ENCODE results near the gene PER1. TPM values are rescaled to one million over a fixed set of nuclear protein-coding genes. Genes with fewer than 3 reads are reported as not detected.
A peak's percentile ranks its signal among the peaks of the same experiment; 100 is the strongest.

The PER1 gene
- total RNA-seq, 1 experiment from 2014 or later, result 36.5 TPM

DNA sequence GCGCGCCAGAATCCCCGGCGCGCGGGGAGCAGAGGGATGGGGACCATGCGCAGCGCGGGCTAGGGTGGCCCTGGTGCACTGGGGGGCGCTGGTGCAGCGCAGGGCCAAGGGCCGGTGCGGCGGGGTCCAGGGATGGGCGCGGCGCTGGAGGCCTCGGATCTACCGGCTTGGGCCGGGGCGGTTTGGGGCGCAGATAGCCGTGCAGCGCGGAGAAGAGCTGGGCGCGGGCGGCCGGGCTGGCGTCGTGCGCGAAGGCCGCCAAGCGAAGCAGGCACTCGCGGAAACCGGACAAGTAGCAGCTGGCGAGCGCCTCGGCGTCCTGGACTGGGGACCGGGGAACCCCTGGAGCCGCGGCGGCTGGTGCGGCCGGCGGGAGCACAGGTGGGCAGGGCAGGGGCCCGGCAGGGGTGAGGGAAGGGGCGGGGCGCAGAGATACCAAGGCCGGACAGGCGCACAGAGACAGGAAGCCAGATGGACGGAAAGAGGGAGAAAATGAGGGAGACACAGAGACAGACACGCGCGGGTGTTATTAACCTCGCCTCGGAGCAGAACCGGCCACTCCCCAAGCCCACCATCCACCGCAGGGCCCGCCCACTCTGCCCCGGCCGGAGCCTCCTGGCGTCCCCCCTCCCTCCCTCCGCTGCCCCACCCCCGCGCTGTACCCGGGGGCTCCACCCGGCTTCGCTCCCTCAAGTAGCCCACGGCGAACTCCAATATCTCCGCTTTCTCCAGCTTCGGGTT lies 30.4 kb downstream of the PER1 start:
- no peak overlapping the region for H2BK12ac ChIP-seq (ENCODE audit: insufficient read length, low read depth, low read length)
- H3K56ac ChIP-seq (ENCODE audit: insufficient read length, low read depth, low read length), result no peak overlapping the region
- H2AK5ac ChIP-seq (ENCODE audit: insufficient read length, low read length), result no peak overlapping the region
- H3K4me2 ChIP-seq (ENCODE audit: insufficient read depth, insufficient read length, low read length), result peak overlapping the region; percentile 66
- H3K4me1 ChIP-seq (ENCODE audit: insufficient read depth, low read length), result no peaks in the 10 kb centered on the region; the same call in 1 of the 2 replicates
- Mint-ChIP-seq H3K4me1 (peaks cover 42 to 48% of the 10 kb centered on the region in 2 experiments), H3K4me3 (peak overlapping the region; percentile 91 to 93), H3K36me3 (ENCODE audit: insufficient read depth in 1 of 3, low read depth in 3 of 3) (no peaks in the 10 kb centered on the region; a peak in 2 of 7 replicates), H3K27ac (no peak overlapping the region), H3K9me3 (peaks cover 4 to 8% of the 10 kb centered on the region in 2 experiments; a peak in 4 of 5 replicates), H3K27me3 (ENCODE audit: low read depth) (peaks cover 82% of the 10 kb centered on the region)
- H4K8ac ChIP-seq (replicated peaks; ENCODE audit: insufficient read length, low read depth, low read length), result no peak overlapping the region
- no peak overlapping the region for H2BK15ac ChIP-seq (ENCODE audit: low read depth, low read length)
- H3K9ac ChIP-seq (ENCODE audit: extremely low read depth, insufficient read length, low read length), result no peak overlapping the region
- no peak overlapping the region for H2BK20ac ChIP-seq (ENCODE audit: low read depth, low read length, poor library complexity, severe bottlenecking)
- H2BK120ac ChIP-seq (ENCODE audit: low read depth, low read length, poor library complexity, severe bottlenecking), result no peak overlapping the region
- H3K27me3 ChIP-seq (ENCODE audit: insufficient read depth, low read length), result peaks cover 34% of the 10 kb centered on the region
- H4K20me1 ChIP-seq (ENCODE audit: control insufficient read depth, insufficient read depth, insufficient read length), result no peaks in the 10 kb centered on the region
- H2AFZ ChIP-seq (ENCODE audit: low read length), result no peak overlapping the region
- H3K14ac ChIP-seq (ENCODE audit: insufficient read depth, low read length), result no peak overlapping the region
- no peak overlapping the region for H3K18ac ChIP-seq (ENCODE audit: insufficient read length, low read depth, low read length)
- WGBS (ENCODE audit: extremely low coverage, insufficient read length, low lambda C conversion rate), result no CpG with 5 or more reads among the region's 76 CpGs
- H4K91ac ChIP-seq (ENCODE audit: insufficient read length, low read depth, low read length), result no peak overlapping the region
- H3K27ac ChIP-seq (ENCODE audit: insufficient read length, low read depth, low read length), result no peak overlapping the region
- TF ChIP-seq, protein P1, sequence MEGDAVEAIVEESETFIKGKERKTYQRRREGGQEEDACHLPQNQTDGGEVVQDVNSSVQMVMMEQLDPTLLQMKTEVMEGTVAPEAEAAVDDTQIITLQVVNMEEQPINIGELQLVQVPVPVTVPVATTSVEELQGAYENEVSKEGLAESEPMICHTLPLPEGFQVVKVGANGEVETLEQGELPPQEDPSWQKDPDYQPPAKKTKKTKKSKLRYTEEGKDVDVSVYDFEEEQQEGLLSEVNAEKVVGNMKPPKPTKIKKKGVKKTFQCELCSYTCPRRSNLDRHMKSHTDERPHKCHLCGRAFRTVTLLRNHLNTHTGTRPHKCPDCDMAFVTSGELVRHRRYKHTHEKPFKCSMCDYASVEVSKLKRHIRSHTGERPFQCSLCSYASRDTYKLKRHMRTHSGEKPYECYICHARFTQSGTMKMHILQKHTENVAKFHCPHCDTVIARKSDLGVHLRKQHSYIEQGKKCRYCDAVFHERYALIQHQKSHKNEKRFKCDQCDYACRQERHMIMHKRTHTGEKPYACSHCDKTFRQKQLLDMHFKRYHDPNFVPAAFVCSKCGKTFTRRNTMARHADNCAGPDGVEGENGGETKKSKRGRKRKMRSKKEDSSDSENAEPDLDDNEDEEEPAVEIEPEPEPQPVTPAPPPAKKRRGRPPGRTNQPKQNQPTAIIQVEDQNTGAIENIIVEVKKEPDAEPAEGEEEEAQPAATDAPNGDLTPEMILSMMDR (conservative IDR thresholded peaks at IDR 0.05), result peak; percentile 81
- no peak overlapping the region for H3T11ph ChIP-seq (ENCODE audit: low read length)
- H3K23ac ChIP-seq (ENCODE audit: insufficient read length, low read depth, low read length), result no peak overlapping the region
- H2BK5ac ChIP-seq (ENCODE audit: insufficient read length, low read length), result no peak overlapping the region
- DNase-seq, result peak; percentile 92
- no peaks in the 10 kb centered on the region for H3K79me1 ChIP-seq (ENCODE audit: insufficient read depth, low read depth, low read length, poor library complexity, severe bottlenecking)
- H4K5ac ChIP-seq (ENCODE audit: insufficient read length, low read depth, low read length), result no peak overlapping the region
- H3K23me2 ChIP-seq (ENCODE audit: insufficient read length, low read depth, low read length, poor library complexity, severe bottlenecking), result peaks cover 62% of the 10 kb centered on the region
- no peaks in the 10 kb centered on the region for H3K79me2 ChIP-seq (ENCODE audit: insufficient read depth, low read length)
- H3K9me3 ChIP-seq (ENCODE audit: control insufficient read depth, low read depth, low read length), result no peaks in the 10 kb centered on the region
- H3K4ac ChIP-seq (ENCODE audit: low read depth, low read length), result no peak overlapping the region
